COLO668 (cell line): ENCODE results near the gene PTPN20.
A peak's percentile ranks its signal among the peaks of the same experiment; 100 is the strongest.

Source experiments
- DNase-seq: peaks from one replicate; lab custom pipeline; 2025; ENCODE audit not compliant: unreplicated experiment; lab: John Stamatoyannopoulos, UW

PTPN20 gene

GRCh38 chr10:47033541-47034270 lies 122.5 kb downstream of the PTPN20 start:
- no peak for DNase-seq

DNA sequence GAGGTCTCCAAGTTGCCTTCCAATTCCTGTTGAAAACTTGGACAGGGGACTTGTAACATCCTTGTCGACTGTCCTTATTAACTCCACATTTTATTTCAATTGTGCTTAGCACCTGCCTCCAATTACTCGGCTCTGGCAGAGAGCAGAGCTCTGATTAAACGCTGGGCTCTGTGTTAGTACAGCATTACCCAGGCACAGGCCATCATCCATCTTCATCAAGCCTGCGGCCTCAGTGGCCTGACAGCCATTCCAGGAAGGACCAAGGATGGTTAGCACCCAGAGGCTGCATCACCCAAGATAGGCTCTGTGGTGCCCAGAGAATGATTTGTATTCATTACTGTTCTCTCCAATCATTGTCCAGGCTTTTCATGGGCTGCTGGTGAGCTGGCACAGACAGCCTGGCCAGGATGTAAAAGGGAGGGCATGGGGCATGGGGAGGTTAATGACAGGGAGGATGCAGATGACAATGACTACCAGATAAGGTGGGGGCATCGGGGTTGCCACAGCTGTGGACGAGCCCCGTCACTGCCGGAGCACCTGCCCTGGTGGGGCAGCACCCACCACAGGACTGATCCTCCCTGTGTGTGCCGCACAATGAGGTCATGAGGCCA lies 123.3 kb downstream of the PTPN20 start:
- no peak for DNase-seq

DNA sequence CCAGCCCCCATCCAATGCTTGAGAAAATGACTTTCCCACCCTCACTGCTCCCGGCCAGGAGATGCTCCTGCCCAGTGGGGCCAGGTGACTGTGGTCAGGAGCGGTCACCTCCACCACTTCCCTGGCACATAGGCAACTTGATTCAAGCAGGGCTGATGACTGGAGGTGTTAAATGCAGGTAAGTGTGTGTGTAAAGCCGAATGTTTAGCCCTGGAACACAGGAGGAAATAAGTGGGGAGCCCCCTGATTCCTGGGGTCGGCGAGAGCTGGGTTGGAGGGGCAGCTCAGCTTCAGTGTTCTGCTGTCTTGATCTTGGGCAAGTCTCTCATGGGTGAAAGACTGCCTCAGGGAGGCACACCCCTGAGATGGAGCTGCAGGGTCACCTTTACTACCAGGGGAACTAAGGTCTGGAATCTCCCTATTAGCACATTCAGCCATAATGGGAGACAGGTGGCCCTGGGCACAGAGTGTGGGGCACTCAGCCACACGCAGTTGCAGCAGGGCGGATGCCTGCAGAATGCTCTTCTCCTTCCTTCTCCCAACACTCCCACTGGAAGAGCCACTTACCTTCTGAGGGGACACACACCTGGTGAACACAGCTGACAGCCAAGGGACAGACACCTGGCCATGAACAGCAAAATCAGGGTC lies 124.1 kb downstream of the PTPN20 start:
- no peak for DNase-seq

GRCh38 chr10:47035819-47036337 lies 124.7 kb downstream of the PTPN20 start:
- DNase-seq: no peak

DNA sequence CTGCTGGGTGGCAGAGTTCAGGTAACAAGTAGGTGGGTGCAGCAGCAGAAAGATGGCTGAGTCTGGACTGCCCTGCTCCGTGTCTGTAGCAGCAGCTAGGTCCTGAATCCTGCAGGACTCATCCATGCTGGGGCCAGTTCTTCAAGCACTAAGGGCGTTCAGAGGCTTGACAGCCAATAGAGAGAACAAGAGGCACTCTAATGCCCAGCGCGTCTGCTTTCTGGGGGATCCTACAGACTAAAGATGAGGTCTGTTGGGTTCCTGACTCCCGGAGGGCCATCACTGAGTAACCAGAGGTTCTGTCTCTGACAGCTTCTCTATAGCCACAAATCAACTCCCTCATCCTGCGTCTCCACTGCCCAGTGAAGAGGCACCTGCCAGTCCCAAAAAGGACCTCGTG lies 125.5 kb downstream of the PTPN20 start:
- no peak for DNase-seq

DNA sequence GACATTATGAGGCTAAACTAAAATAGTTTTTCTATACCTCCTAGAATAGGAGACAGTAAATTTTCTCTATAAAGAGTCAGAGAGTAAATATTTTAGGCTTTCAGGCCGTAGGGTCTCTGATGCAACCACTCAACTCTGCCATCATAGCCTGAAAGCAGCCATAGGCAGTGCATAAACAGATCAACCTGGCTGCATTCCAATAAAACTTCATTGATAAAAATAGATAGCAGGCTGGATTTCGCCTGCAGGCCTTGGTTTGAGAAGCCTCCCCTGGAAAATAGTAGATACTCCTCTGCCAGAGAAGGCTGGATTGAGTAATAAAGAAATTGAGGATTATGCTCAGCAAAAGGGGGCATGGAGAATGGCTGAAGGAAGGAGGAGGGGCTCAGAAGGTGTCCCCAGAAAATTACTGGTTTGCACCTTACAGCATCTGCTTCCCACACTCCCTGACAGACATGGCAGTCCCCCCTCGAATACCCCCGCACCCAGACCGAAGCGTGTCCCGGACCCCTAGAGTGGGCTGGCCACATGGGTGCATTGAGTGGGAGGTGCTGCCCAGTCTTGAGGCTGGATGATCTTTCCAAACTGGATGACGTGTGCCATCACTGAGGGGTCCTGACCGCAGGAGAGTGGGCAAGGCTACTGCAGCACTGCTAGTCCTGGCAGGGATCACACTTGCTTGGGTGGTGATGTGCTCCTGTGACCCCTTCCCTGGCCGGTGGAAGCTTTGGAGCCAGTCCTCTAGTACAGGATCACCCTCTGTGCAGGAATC lies 126.6 kb downstream of the PTPN20 start:
- DNase-seq: no peak

DNA sequence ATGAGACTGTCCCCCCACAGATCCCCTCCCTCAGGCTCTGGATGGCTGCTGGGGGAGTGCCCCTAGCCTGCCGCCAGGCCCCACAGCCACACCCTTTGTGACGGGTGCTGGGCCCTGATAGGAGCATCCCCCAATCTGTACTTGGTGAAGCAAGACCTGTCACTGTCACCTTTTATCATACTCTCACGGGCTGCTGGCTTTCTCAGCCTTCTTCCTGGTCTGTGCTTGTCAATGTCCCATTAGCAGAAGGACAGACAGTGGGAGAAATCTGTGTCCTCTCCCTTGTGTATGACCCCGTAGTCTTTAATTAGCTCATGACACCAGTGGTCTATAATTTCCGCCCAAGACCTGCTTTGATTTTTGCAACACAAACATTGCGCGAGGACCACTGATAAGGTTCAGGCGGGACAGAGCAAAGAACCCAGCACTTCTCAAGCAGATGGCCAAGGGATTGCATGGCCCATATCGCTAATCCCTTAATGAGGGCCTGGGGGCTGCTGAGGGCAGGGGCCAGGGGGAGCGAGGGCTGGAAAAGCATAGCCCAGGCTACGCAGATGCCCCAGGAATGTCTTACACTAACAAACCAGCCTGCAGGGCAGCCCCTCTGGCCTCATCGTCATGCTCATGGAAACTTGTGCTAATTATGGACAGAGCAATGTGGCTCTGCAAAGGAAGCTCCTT lies 127.8 kb downstream of the PTPN20 start:
- DNase-seq: no peak

DNA sequence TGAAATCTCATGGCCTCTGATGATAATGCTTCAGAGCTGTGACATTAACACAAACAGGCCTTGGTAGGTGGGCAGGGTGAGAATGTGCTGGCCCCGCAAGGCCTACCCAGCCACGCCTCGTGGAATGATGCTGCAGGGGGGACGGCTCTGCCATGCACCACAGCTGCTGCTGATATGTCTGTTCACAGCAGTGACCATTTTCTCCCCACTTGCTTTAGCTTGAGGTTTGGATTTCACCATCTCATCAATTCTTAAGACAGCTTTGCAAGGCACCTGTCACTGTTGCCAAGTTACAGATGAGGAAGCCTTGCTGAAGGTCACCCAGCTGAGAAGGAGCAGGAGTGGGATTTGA lies 128.3 kb downstream of the PTPN20 start:
- no peak for DNase-seq

GRCh38 chr10:47040041-47040491 lies 128.8 kb downstream of the PTPN20 start:
- DNase-seq: no peak

DNA sequence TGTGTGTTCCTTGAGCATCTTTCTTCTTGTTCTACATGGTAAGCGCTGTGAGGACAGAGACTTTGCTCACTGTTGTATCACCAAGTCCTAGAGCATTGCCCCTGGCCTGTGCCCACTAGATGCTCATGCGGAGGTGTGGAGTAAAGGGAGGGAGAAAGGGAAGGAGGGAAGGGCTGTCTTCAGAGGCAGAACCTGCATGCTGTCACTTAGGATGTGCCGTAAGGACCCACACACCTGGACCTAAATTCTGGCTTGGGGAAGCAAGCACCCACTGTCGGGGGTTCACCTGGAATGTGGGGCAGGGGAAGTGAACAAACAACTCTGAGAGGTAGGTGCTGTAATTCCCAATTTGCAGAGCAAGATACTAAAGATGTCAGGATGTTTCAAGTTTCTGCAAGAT lies 129.5 kb downstream of the PTPN20 start:
- no peak for DNase-seq

- DNase-seq: no peak
Observed at GRCh38 chr10:47041396-47042198, 130.4 kb downstream of the PTPN20 start.

DNA sequence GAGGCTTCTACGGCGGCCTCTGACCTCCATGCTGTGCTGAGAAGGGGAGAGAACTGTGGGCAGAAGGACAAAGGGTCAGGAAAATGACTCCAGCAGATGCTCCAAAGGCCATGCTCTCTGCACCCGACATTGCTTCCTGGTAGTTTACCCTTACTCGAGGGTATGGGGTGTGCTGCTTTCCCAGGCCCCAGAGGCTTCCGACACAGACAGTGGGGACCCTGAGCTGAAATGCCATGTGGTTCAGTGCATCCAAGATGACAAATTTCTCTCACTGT lies 130.9 kb downstream of the PTPN20 start:
- DNase-seq: no peak

- peak; percentile 3 for DNase-seq
Observed at GRCh38 chr10:47042780-47043750, 131.8 kb downstream of the PTPN20 start.

DNA sequence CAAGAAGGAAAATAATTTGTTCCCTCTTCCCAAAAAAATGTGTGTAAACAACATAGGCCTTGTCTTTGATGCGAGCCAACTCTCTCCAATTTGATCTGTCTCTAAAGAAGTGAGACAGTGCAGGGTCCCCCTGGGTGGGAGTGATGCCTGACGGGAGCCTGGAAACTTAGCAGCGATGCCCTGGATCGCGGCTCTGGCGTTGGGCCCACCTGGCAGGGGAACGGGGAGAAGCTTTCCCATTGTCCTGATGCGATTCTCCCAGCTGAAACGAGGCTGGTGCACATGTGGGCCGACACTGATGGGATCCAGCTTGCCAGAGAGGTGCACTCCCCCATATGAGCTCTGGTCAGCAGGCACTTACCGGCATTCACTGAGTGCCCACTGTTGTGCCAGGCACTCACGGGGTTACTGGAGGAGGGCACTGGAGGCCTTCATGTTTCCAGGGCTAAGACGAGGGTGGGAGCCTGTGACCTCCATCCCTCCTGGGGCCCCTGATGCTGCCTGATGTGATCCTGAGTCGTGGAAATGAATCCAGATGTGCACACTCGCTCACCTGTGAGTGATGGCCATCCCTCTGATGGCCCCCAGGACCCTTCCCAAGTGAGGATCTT lies 132.8 kb downstream of the PTPN20 start:
- no peak for DNase-seq

DNA sequence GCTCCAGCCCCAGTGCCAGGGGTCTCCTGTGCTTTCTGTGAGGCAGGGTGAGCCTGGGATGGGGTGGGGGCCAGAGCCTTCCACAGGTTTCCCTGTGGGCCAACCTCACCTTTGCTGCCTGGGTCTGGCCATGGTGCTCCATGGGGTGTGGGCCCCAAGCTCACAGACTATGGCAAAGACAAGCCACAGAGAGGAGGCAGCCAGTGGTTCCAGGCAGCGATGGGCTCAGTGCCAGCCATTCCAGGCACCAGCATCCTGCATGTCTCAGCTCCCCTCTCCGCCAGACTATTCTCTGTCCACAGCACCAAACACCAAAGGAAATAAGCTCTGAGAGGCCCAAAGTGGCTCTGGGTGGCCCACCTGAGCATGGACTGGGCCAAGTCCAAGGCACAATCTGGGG lies 133.5 kb downstream of the PTPN20 start:
- no peak for DNase-seq

DNA sequence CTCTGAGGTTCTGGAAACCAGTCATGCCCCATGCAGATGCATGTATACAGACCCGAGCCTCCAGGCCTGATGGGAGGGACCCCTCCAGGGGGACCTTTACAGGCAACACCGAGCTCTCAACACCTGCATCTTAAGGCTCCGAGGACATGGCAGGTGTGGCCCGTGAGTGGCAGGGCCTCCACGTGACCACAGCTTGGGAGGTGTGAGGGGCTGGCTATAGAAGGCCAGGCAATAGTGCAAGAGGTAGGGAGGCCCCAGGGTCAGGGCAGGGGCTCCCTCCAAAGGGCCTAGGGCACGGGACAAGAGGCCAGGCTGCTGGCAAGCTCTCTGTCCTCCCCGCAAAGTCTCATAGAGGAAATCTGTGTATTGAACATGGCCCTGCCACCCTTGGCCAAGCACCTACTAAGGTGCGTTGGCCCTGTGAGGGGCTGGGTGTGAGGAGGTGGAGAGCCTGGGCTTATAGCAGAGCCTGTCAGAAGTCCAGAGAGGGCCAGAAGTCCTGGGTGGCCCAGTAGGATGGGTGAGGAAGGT lies 134.2 kb downstream of the PTPN20 start:
- DNase-seq: no peak

DNA sequence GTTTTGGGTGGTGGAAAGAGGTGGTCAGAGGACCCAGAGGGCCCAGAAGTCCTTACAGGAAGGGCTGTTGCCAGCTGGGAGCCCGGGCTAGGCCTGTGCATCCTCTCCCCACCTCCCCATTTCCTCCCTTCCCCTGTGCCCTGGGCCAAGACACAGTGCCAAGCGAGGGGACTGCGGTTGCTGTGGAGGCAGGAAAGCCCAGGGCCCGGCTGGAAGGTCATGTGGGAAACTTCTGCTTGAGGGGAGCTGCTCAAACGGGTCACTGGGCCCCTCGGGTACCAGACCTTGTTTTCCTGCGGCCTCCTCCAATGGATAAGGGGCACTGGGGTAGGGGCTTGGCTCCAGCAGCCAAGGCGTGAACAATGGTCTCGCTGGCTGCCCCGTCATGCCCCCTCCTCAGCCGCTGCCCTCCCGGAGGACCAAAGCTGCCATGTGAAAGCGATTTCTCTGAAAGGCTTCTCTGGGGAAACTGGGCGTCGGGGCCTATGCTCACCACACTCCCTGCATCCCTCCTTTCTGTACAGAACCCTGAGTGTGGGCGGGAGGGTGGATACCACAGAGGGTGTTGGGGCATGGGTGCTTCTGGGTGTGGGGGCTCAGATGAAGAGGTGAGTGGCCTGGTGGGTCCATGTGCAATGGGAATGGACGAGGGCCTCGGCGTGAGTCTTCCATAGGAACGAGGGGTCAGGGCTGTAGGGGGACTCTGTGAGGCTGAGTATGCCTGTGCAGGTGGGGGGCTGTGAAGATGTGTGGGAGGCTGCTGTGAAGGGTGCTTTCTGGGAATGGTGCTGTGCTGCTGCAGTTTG lies 135.3 kb downstream of the PTPN20 start:
- no peak for DNase-seq

- no peak for DNase-seq
Observed at GRCh38 chr10:47047127-47047504, 135.9 kb downstream of the PTPN20 start.
